HG03469 (cell line): Measurements from ENCODE around the gene SLC14A1.
"Not testable (repeated sequence)": the region's sequence is repeated elsewhere in the genome, so short reads cannot be mapped to it uniquely, and the experiment has no call there.

Source experiments
- ATAC-seq: cut with Tn5 transposase; IDR thresholded peaks from one replicate; pipeline ENCODE4 v1.9.1; 2021; ENCODE audit warnings: mild to moderate bottlenecking, moderate library complexity, moderate number of reproducible peaks; ENCODE audit not compliant: unreplicated experiment

SLC14A1 gene

GRCh38 chr18:45755934-45756333 is 32.0 kb downstream of the SLC14A1 start:
- no peak for ATAC-seq

GRCh38 chr18:45757005-45757404 is 33.0 kb downstream of the SLC14A1 start:
- ATAC-seq, result no peak

- not testable (repeated sequence) for ATAC-seq
Measured at GRCh38 chr18:45757644-45758043, 33.7 kb downstream of the SLC14A1 start.

GRCh38 chr18:45760462-45761036 is 36.6 kb downstream of the SLC14A1 start:
- ATAC-seq, result no peak

GRCh38 chr18:45761512-45762114 is 37.6 kb downstream of the SLC14A1 start:
- no peak for ATAC-seq

- ATAC-seq, result no peak
Measured at GRCh38 chr18:45764000-45764686, 40.2 kb downstream of the SLC14A1 start.

GRCh38 chr18:45765796-45766195 is 41.8 kb downstream of the SLC14A1 start:
- ATAC-seq, result no peak

- ATAC-seq, result no peak
Measured at GRCh38 chr18:45771587-45772480, 47.9 kb downstream of the SLC14A1 start.

- ATAC-seq, result peak; percentile 72
Measured at GRCh38 chr18:45774065-45774521, 50.1 kb downstream of the SLC14A1 start.

GRCh38 chr18:45775241-45775676 is 51.3 kb downstream of the SLC14A1 start:
- ATAC-seq, result no peak

GRCh38 chr18:45775743-45776142 is 51.8 kb downstream of the SLC14A1 start:
- ATAC-seq, result no peak

- ATAC-seq, result no peak
Measured at GRCh38 chr18:45777393-45777792, 53.4 kb downstream of the SLC14A1 start.

- ATAC-seq, result no peak
Measured at GRCh38 chr18:45780568-45780967, 56.6 kb downstream of the SLC14A1 start.

- no peak for ATAC-seq
Measured at GRCh38 chr18:45782662-45783061, 58.7 kb downstream of the SLC14A1 start.

- ATAC-seq, result no peak
Measured at GRCh38 chr18:45783097-45784075, 59.4 kb downstream of the SLC14A1 start.

- ATAC-seq, result no peak
Measured at GRCh38 chr18:45785134-45785533, 61.2 kb downstream of the SLC14A1 start.

- ATAC-seq, result no peak
Measured at GRCh38 chr18:45786941-45787340, 63.0 kb downstream of the SLC14A1 start.

- ATAC-seq, result no peak
Measured at GRCh38 chr18:45787346-45787745, 63.4 kb downstream of the SLC14A1 start.

GRCh38 chr18:45788861-45789260 is 64.9 kb downstream of the SLC14A1 start:
- no peak for ATAC-seq
